H1 (cell line): Measurements from ENCODE around the gene ART4. TPM values are rescaled to one million over a fixed set of nuclear protein-coding genes. Genes with fewer than 3 reads are reported as not detected.

ENCODE experiments used
- CTCF ChIA-PET: fragments of 300-600 bp; sonication (Branson Sonifier 250); formaldehyde crosslinking; loops from one replicate; lab custom pipeline; 2021; ENCODE audit not compliant: partially characterized antibody; lab: Charles Lee
- POLR2A ChIA-PET: fragments of 300-600 bp; sonication (Branson Sonifier 250); formaldehyde crosslinking; loops from one replicate; lab custom pipeline; 2021; ENCODE audit warnings: inconsistent platforms; ENCODE audit not compliant: partially characterized antibody; lab: Charles Lee
- DNase-seq, 2 experiments: peaks; one replicate each; pipeline versions ENCODE4 v3.0.0 to v3.0.0-alpha.2; 2010 to 2022; ENCODE audit warnings: low spot score in 2 of 2, low read depth in 1 of 2, mixed read lengths in 1 of 2
- FAIRE-seq: peaks from 2 replicates; lab custom pipeline; 2011; peaks lifted over from hg19 to GRCh38; lab: Jason Lieb, UNC
- H2AFZ ChIP-seq: 2 replicates; pipeline ENCODE4 v1.8.1; 2012; ENCODE audit warnings: low read length, inconsistent platforms
- H2AK5ac ChIP-seq: 2 replicates; pipeline ENCODE4 v1.6.1; 2013; ENCODE audit warnings: low read depth, low read length
- H2BK120ac ChIP-seq: replicated peaks from 2 replicates; pipeline ENCODE3; 2013; ENCODE audit warnings: low read depth, low read length, inconsistent platforms
- H2BK12ac ChIP-seq: 2 replicates; pipeline ENCODE4 v1.6.1; 2013; ENCODE audit warnings: low read depth, low read length
- H2BK15ac ChIP-seq: 2 replicates; pipeline ENCODE4 v1.6.1; 2013; ENCODE audit warnings: low read length
- H2BK20ac ChIP-seq: 2 replicates; pipeline ENCODE4 v1.6.1; 2013; ENCODE audit warnings: low read length
- H2BK5ac ChIP-seq: 2 replicates; pipeline ENCODE4 v1.6.1; 2013; ENCODE audit warnings: low read depth, low read length
- H3K14ac ChIP-seq: 2 replicates; pipeline ENCODE4 v1.6.1; 2013; ENCODE audit warnings: inconsistent platforms; ENCODE audit not compliant: insufficient read length
- H3K18ac ChIP-seq: 2 replicates; pipeline ENCODE4 v1.6.1; 2013; ENCODE audit warnings: low read length; ENCODE audit errors: extremely low read depth
- H3K23ac ChIP-seq: 2 replicates; pipeline ENCODE4 v1.6.1; 2013; ENCODE audit warnings: inconsistent platforms; ENCODE audit not compliant: insufficient read length
- H3K23me2 ChIP-seq: 2 replicates; pipeline ENCODE4 v1.6.1; 2013; ENCODE audit warnings: low read depth, low read length
- H3K27ac ChIP-seq: 2 replicates; pipeline ENCODE4 v1.6.1; 2011; ENCODE audit warnings: low read depth, low read length, inconsistent platforms
- H3K27me3 ChIP-seq, 4 experiments: replicated peaks in 1 of 4; 1 replicate in 1 of 4; 2 replicates in 3 of 4; pipeline versions ENCODE4 v1.6.1 to v1.8.1; 2011 to 2013; ENCODE audit warnings: low read length in 3 of 4, mild to moderate bottlenecking in 3 of 4, inconsistent platforms in 2 of 4, mixed read lengths in 2 of 4, moderate library complexity in 1 of 4; ENCODE audit not compliant: control insufficient read depth in 3 of 4, insufficient read depth in 3 of 4; ENCODE audit errors: extremely low read depth in 1 of 4
- H3K36me3 ChIP-seq, 4 experiments: 2 replicates each; pipeline versions ENCODE4 v1.6.1 to v1.8.1; 2011 to 2013; ENCODE audit warnings: mild to moderate bottlenecking in 4 of 4, low read length in 3 of 4, moderate library complexity in 2 of 4, control low read depth in 1 of 4, inconsistent platforms in 1 of 4; ENCODE audit not compliant: insufficient read depth in 4 of 4, control insufficient read depth in 2 of 4
- H3K4ac ChIP-seq: replicated peaks from 2 replicates; pipeline ENCODE3; 2013; ENCODE audit warnings: low read length, low read depth, mixed read lengths, inconsistent platforms; ENCODE audit not compliant: insufficient read length
- H3K4me1 ChIP-seq, 4 experiments: replicated peaks in 1 of 4; 1 replicate in 1 of 4; 2 replicates in 3 of 4; pipeline versions ENCODE4 v1.6.1 to v1.8.1; 2011 to 2013; ENCODE audit warnings: low read length in 3 of 4, inconsistent platforms in 2 of 4, mixed read lengths in 1 of 4; ENCODE audit not compliant: insufficient read depth in 4 of 4, control insufficient read depth in 3 of 4
- H3K4me2 ChIP-seq, 2 experiments: 2 replicates each; pipeline versions ENCODE4 v1.6.1 to v1.8.1; 2011 to 2013; ENCODE audit warnings: low read depth in 2 of 2, low read length in 2 of 2, control low read depth in 1 of 2, inconsistent platforms in 1 of 2, mild to moderate bottlenecking in 1 of 2; ENCODE audit not compliant: insufficient read depth in 1 of 2
- H3K4me3 ChIP-seq, 4 experiments: fragments of 200-600, 300-600 bp in 1 of 4; sonication (generic), shearing (Covaris generic), sonication (Bioruptor Twin) in 1 of 4; 2 replicates each; pipeline versions ENCODE4 v1.5.1 to v1.8.1; 2011 to 2016; ENCODE audit warnings: low read length in 4 of 4, low read depth in 3 of 4, control low read depth in 2 of 4, inconsistent platforms in 2 of 4, mild to moderate bottlenecking in 2 of 4, mixed read lengths in 1 of 4, moderate library complexity in 1 of 4; ENCODE audit not compliant: insufficient read depth in 2 of 4; ENCODE audit errors: extremely low read depth in 1 of 4
- H3K56ac ChIP-seq: replicated peaks from 2 replicates; pipeline ENCODE3; 2013; ENCODE audit warnings: low read depth, mild to moderate bottlenecking, mixed read lengths, low read length, inconsistent platforms; ENCODE audit not compliant: insufficient read length
- H3K79me1 ChIP-seq: 2 replicates; pipeline ENCODE4 v1.6.1; 2013; ENCODE audit warnings: low read depth, low read length, control low read depth
- H3K79me2 ChIP-seq, 2 experiments: 2 replicates each; pipeline versions ENCODE4 v1.6.1 to v1.8.1; 2012 to 2013; ENCODE audit warnings: low read length in 2 of 2, mild to moderate bottlenecking in 2 of 2, inconsistent platforms in 1 of 2; ENCODE audit not compliant: insufficient read depth in 2 of 2, control insufficient read depth in 1 of 2
- H3K9ac ChIP-seq, 4 experiments: replicated peaks in 1 of 4; 1 replicate in 1 of 4; 2 replicates in 3 of 4; pipeline versions ENCODE4 v1.6.1 to v1.8.1; 2011 to 2013; ENCODE audit warnings: low read depth in 3 of 4, low read length in 3 of 4, control low read depth in 2 of 4, mild to moderate bottlenecking in 2 of 4, moderate library complexity in 2 of 4, inconsistent platforms in 1 of 4; ENCODE audit errors: extremely low read depth in 1 of 4
- H3K9me3 ChIP-seq, 2 experiments: 2 replicates each; pipeline versions ENCODE4 v1.6.1 to v1.8.1; 2012 to 2013; ENCODE audit warnings: mild to moderate bottlenecking in 2 of 2, moderate library complexity in 2 of 2, control low read depth in 1 of 2, inconsistent platforms in 1 of 2, low read depth in 1 of 2, low read length in 1 of 2, mixed read lengths in 1 of 2; ENCODE audit not compliant: insufficient read depth in 2 of 2
- H4K20me1 ChIP-seq, 2 experiments: replicated peaks in 1 of 2; 2 replicates each; pipeline versions ENCODE3 to v1.8.1; 2011 to 2013; ENCODE audit warnings: inconsistent platforms in 2 of 2, low read length in 2 of 2, mild to moderate bottlenecking in 1 of 2; ENCODE audit not compliant: insufficient read depth in 2 of 2, control insufficient read depth in 1 of 2
- H4K5ac ChIP-seq: 2 replicates; pipeline ENCODE4 v1.6.1; 2013; ENCODE audit warnings: low read length, low read depth, mixed read lengths, inconsistent platforms; ENCODE audit not compliant: insufficient read length
- H4K8ac ChIP-seq: 2 replicates; pipeline ENCODE4 v1.8.0; 2013; ENCODE audit warnings: mild to moderate bottlenecking, moderate library complexity, low read length, inconsistent platforms; ENCODE audit not compliant: insufficient read depth; ENCODE audit errors: extremely low read depth
- H4K91ac ChIP-seq: replicated peaks from 2 replicates; pipeline ENCODE3; 2013; ENCODE audit warnings: low read length, mixed read lengths, inconsistent platforms; ENCODE audit not compliant: insufficient read length
- ATF3 ChIP-seq: IDR thresholded peaks from 2 replicates; pipeline ENCODE4 v1.6.1; 2011; ENCODE audit warnings: low read depth, mild to moderate bottlenecking, low read length; ENCODE audit not compliant: insufficient read depth
- BCL11A ChIP-seq, 2 experiments: IDR thresholded peaks; one replicate each; pipeline ENCODE4 v1.6.1; 2011; ENCODE audit warnings: low read depth in 2 of 2, low read length in 2 of 2, mild to moderate bottlenecking in 2 of 2
- CEBPB ChIP-seq: IDR thresholded peaks from 2 replicates; pipeline ENCODE4 v1.6.1; 2012; ENCODE audit warnings: low read depth, low read length
- GABPA ChIP-seq: IDR thresholded peaks from 2 replicates; pipeline ENCODE4 v1.6.1; 2011; ENCODE audit warnings: mild to moderate bottlenecking, low read length, moderate library complexity, borderline replicate concordance; ENCODE audit not compliant: insufficient read depth
- GTF2F1 ChIP-seq: IDR thresholded peaks from 2 replicates; pipeline ENCODE4 v1.6.1; 2012; ENCODE audit warnings: low read depth, low read length, improper control_type of control experiment, borderline replicate concordance
- KDM1A ChIP-seq: fragments of 200-600, 300-600 bp; sonication (generic); IDR thresholded peaks from 2 replicates; pipeline ENCODE4 v1.7.1; 2016; ENCODE audit warnings: mild to moderate bottlenecking, low read length, borderline replicate concordance
- KDM5A ChIP-seq: fragments of 200-600 bp; IDR thresholded peaks from 2 replicates; pipeline ENCODE4 v1.7.1; 2012; ENCODE audit warnings: mild to moderate bottlenecking, low read length, inconsistent platforms, mixed read lengths
- PHF8 ChIP-seq: fragments of 200-600 bp; sonication (generic); conservative IDR thresholded peaks from 2 replicates; pipeline ENCODE4 v1.7.1; 2012; ENCODE audit warnings: low read depth, mild to moderate bottlenecking, inconsistent platforms, low read length, moderate library complexity
- POU5F1 ChIP-seq: IDR thresholded peaks from 2 replicates; pipeline ENCODE4 v1.6.1; 2011; ENCODE audit warnings: low read depth, mild to moderate bottlenecking, low read length, moderate library complexity
- SAP30 ChIP-seq: fragments of 300-600 bp; sonication (generic); IDR thresholded peaks from 2 replicates; pipeline ENCODE4 v1.7.1; 2012; ENCODE audit warnings: low read length, moderate library complexity, mild to moderate bottlenecking, inconsistent platforms; ENCODE audit not compliant: insufficient read depth, insufficient replicate concordance
- SRF ChIP-seq: IDR thresholded peaks from 2 replicates; pipeline ENCODE4 v1.6.1; 2011; ENCODE audit warnings: mild to moderate bottlenecking, low read depth, low read length, moderate library complexity
- SUZ12 ChIP-seq: fragments of 200-600 bp; sonication (generic); IDR thresholded peaks from 2 replicates; pipeline ENCODE4 v1.6.1; 2012; ENCODE audit warnings: mild to moderate bottlenecking, inconsistent platforms, low read length, moderate library complexity, mixed read lengths
- TAF7 ChIP-seq: optimal IDR thresholded peaks from 2 replicates; pipeline ENCODE3; 2011; ENCODE audit warnings: low read depth, mild to moderate bottlenecking, inconsistent platforms, low read length, moderate library complexity, borderline replicate concordance
- YY1 ChIP-seq: IDR thresholded peaks from 2 replicates; pipeline ENCODE4 v1.6.1; 2011; ENCODE audit warnings: low read depth, mild to moderate bottlenecking, low read length
- WGBS, 2 experiments: shearing (Covaris generic) in 1 of 2; methylation state at CpG; one replicate each; pipeline versions ENCODE4 v1.1.6 to v1.1.7; 2013 to 2015; ENCODE audit warnings: low lambda C conversion rate in 2 of 2, mixed read lengths in 2 of 2, inconsistent platforms in 1 of 2, low coverage in 1 of 2, missing lambda C conversion rate in 1 of 2; ENCODE audit not compliant: insufficient replicate concordance in 2 of 2, insufficient coverage in 1 of 2, insufficient read length in 1 of 2; ENCODE audit errors: extremely low coverage in 1 of 2, missing lambda C conversion rate in 1 of 2; 5-methylcytosine and 5-hydroxymethylcytosine counted together
- polyA plus RNA-seq, 7 experiments: library from polyadenylated mRNA; depleted of rRNA in 3 of 7; stranded (reverse) in 5 of 7; unstranded in 2 of 7; fragments of >200 nt in 5 of 7; fragments of 200-250 nt in 2 of 7; gene quantifications; 1 replicate in 5 of 7; 2 replicates in 1 of 7; 4 replicates in 1 of 7; pipeline versions ENCODE4 v1.2.1 to v1.2.3, GENCODE V29; 2011 to 2013; ENCODE audit warnings: missing spikeins in 2 of 7, mixed read lengths in 2 of 7
- total RNA-seq: library from RNA; stranded (reverse); fragmentation: NEBNext Ultra II Directional; extraction: Animal tissue kit (Norgen Biotek cat#: 25700); gene quantifications from 2 replicates; pipeline ENCODE4 v1.2.1, GENCODE V29; 2021

The ART4 gene
- total and polyA plus RNA-seq, 2 of the 8 experiments (the other 6 are each of a cell fraction or from before 2014, with no cell fraction given), result not detected

GRCh38 chr12:14842315-14842714 lies 1.0 kb downstream of the ART4 start:
- H3K27me3 ChIP-seq, result no peaks in the 10 kb centered on the region
- H4K5ac ChIP-seq, result no peak overlapping the region
- no peak overlapping the region for H3K14ac ChIP-seq
- H3K27ac ChIP-seq, result no peak overlapping the region
- no peaks in the 10 kb centered on the region for H3K23me2 ChIP-seq
- H4K20me1 ChIP-seq, result no peaks in the 10 kb centered on the region
- H3K18ac ChIP-seq, result no peak overlapping the region
- H2BK120ac ChIP-seq, result no peak overlapping the region
- no peaks in the 10 kb centered on the region for H3K79me2 ChIP-seq
- WGBS, 2 experiments, result 96% methylated on average over 3 of the region's 3 CpGs; no CpG with 5 or more reads in 1 of the 2 experiments
- H2BK20ac ChIP-seq, result no peak overlapping the region
- FAIRE-seq (no peak), DNase-seq (no peak)
- H3K36me3 ChIP-seq, result no peaks in the 10 kb centered on the region
- no peak overlapping the region for H2AFZ ChIP-seq
- H2BK12ac ChIP-seq, result no peak overlapping the region
- H3K56ac ChIP-seq, result no peak overlapping the region
- no peaks in the 10 kb centered on the region for H3K9me3 ChIP-seq
- no peak overlapping the region for H4K91ac ChIP-seq
- ChIA-PET CTCF (interaction anchor here (0.6 to 1.2 kb wide), 2 partner anchors 36 to 432 kb away, joined by 3 to 4 read pairs; no protein-coding TSS in a partner anchor), POLR2A (no interaction called here)
- no peak overlapping the region for H3K4me3 ChIP-seq
- no peak overlapping the region for H2BK5ac ChIP-seq
- H3K23ac ChIP-seq, result no peak overlapping the region
- H3K79me1 ChIP-seq, result no peaks in the 10 kb centered on the region
- no peak overlapping the region for H3K9ac ChIP-seq
- H2BK15ac ChIP-seq, result no peak overlapping the region
- H2AK5ac ChIP-seq, result no peak overlapping the region
- no peaks in the 10 kb centered on the region for H3K4me1 ChIP-seq
- H3K4ac ChIP-seq, result no peak overlapping the region
- H3K4me2 ChIP-seq, result no peak overlapping the region
- no peak overlapping the region for H4K8ac ChIP-seq
- no peak for TF ChIP-seq TAF7
- no peak for TF ChIP-seq GABPA
- no peak for TF ChIP-seq PHF8
- TF ChIP-seq GTF2F1, result no peak
- no peak for TF ChIP-seq POU5F1
- no peak for TF ChIP-seq SAP30
- no peak for TF ChIP-seq KDM5A
- TF ChIP-seq BCL11A (IDR thresholded peaks at IDR 0.05; ENCODE audit: low read depth in 2 of 2, low read length in 2 of 2), result no peak
- no peak for TF ChIP-seq ATF3
- no peak for TF ChIP-seq YY1
- TF ChIP-seq KDM1A, result no peak
- TF ChIP-seq SUZ12, result no peak
- no peak for TF ChIP-seq CEBPB
- TF ChIP-seq SRF, result no peak
